GM18508 (cell line): Measurements from ENCODE around the gene RNF187.
"Not testable (repeated sequence)": the region's sequence is repeated elsewhere in the genome, so short reads cannot be mapped to it uniquely, and the experiment has no call there.

Experiments
- ATAC-seq: cut with Tn5 transposase; IDR thresholded peaks from one replicate; pipeline ENCODE4 v1.9.1; 2021; ENCODE audit warnings: moderate number of reproducible peaks; ENCODE audit not compliant: insufficient read depth, unreplicated experiment

The RNF187 gene

GRCh38 chr1:228459091-228459993, 27.8 kb upstream of the RNF187 start:
- no peak for ATAC-seq

DNA sequence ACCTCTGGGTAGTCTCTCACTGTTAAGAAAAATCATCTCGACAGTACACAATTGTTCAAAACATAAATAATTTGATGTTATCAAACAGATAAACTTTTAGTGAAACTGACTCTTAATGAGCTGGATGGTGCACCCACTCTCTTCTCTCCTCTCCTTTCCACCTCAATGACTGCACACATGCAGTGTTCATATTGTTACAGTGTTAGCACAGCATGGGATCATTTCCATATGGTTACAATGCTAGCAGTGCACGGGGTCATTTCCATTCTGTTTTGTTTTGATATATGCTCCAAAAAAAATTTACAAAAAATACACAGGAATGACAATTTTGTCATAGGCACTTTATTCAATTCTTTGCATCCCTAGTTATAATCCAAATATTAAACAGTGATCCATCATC, 26.4 kb upstream of the RNF187 start:
- ATAC-seq: no peak

- ATAC-seq: no peak
These were observed 24.6 kb upstream of the RNF187 start for GRCh38 chr1:228462560-228462959.

DNA sequence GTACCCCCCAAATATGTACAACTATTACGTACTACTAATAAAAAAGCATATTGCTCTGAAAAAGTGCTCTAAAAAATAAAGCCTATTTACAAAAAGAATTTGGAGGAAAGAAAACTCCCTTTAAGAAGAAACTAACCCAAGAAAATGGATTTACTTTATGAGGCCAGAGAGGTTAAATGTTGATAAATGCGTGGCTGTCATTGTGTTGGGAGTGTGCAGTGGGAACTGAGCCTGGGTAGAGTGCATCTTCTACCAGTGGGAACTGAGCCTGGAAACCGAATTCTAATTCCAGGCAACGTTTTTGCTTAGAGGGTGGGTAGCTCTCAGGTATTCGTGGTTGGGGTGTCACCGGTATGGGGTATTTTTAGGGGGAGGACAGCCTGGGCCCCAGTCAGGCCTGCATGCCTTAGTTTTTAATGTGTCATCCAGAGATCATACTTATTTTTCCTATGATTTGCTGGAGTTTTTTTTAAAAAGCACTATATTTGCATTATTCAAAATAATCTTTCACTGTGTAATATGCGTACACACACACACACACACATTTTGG, 24.1 kb upstream of the RNF187 start:
- no peak for ATAC-seq

DNA sequence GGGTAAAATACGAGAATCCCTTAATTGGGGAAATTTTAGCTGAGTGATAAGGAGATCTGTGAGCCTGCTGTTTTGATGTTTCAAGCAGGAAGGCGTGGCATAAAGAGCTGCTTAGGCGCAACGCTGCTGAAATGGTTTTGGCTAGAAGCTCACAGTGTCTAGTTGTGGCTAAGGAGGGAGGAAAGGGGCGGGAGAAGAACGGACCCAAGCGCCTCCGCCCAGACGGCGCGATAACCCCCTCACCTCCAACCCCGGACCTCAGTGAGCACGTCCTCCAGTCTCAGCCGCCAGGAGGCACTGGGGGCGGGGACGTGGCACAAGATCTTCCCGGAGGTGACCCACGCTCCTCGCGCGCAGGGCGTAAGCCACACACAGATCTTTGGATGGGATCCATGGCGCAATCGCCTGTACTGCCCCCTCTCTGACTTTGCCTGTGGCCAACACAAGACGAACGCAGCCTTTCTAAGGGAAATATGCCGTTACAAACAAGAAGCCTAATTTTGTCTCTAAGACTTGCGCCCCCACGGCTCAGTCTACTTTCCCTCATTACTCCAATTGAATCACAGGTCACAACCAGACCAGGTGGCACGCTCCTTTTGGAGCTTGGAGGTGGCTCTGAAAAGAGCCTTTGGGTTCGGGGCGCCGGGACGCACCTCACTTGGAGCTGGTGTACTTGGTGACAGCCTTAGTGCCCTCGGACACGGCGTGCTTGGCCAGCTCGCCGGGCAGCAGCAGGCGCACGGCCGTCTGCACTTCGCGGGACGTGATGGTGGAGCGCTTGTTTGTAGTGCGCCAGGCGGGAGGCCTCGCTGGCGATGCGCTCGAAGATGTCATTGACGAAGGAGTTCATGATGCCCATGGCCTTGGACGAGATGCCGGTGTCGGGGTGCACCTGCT, 23.4 kb upstream of the RNF187 start:
- peak; percentile 32 for ATAC-seq

DNA sequence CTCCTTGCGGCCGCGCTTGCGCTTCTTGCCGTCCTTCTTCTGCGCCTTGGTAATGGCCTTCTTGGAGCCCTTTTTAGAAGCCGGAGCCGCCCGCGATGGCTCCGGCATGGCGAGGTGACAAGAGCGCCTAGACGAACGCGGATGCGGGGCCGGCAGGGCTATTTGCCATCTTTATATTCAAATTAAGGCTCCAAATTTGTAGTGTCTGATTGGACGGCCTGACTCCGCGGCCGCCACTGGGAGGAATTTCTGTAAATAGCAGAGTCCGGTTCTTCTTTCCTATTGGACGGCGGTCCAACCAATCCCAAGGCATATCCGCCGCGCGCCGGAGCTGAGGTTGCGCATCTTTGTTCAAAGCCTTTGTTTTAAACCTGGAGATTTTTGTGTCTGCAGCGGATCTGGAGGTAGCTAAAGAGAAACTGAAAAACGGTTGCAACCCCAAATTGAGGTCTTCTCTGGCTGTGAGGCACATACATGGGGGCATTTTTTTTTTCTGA, 22.6 kb upstream of the RNF187 start:
- ATAC-seq: peak; percentile 76

- ATAC-seq: no peak
These were observed 22.0 kb upstream of the RNF187 start for GRCh38 chr1:228465141-228465540.

GRCh38 chr1:228465571-228466146, 21.5 kb upstream of the RNF187 start:
- ATAC-seq: no peak

GRCh38 chr1:228468188-228468587, 19.0 kb upstream of the RNF187 start:
- not testable (repeated sequence) for ATAC-seq

- ATAC-seq: no peak
These were observed 17.6 kb upstream of the RNF187 start for GRCh38 chr1:228469413-228470162.

- no peak for ATAC-seq
These were observed 15.9 kb upstream of the RNF187 start for GRCh38 chr1:228471154-228471761.

GRCh38 chr1:228471762-228472398, 15.3 kb upstream of the RNF187 start:
- no peak for ATAC-seq

DNA sequence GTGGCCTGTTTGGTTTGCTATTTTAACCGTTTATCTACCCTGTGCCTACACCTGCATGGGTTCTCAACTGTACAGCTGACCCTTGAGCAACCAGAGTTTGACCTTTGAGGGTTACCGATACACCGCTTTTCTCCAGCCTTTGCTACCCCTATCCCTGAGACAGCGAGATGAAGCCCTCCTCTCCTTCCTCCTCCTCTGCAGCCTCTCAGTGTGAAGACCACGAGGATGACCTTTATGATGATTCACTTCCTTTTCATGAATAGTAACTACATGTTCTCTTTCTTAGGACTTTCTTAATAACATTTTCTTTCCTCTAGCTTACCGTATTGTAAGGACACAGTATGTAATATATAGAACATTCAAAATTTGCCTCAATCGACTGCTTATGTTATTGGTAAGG, 14.5 kb upstream of the RNF187 start:
- ATAC-seq: no peak

- ATAC-seq: no peak
These were observed 12.7 kb upstream of the RNF187 start for GRCh38 chr1:228474507-228474906.

- ATAC-seq: no peak
These were observed 11.4 kb upstream of the RNF187 start for GRCh38 chr1:228475812-228476211.

- no peak for ATAC-seq
These were observed 9.9 kb upstream of the RNF187 start for GRCh38 chr1:228477263-228477662.

DNA sequence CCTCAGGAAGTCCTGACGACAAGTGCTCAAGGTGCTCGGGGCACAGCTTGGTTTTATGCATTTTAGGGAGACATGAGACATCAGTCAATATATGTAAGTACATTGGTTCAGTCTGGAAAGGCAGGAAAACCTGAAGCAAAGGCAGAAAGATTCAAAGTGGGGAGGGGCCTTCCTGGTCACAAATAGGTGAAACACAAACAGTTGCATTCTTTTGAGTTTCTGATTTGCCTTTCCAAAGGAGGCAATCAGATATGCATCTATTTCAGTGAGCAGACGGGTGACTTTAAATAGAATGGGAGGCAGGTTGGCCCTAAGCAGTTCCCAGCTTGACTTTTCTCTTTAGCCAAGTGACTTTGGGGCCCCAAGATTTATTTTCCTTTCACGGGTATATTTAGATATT, 8.9 kb upstream of the RNF187 start:
- no peak for ATAC-seq

- no peak for ATAC-seq
These were observed 8.1 kb upstream of the RNF187 start for GRCh38 chr1:228478912-228479711.
